Osteocyte (in vitro differentiated cells): ENCODE results near the gene SENP1. TPM values are rescaled to one million over a fixed set of nuclear protein-coding genes. Genes with fewer than 3 reads are reported as not detected.

Experiments
- DNase-seq: peaks from one replicate; pipeline ENCODE4 v3.0.0; 2021; ENCODE audit warnings: mixed read lengths; ENCODE audit not compliant: unreplicated experiment; ENCODE audit errors: extremely low spot score
- H3K27ac Mint-ChIP-seq: one replicate; pipeline ENCODE4 v1.8.0; 2021; ENCODE audit warnings: mild to moderate bottlenecking, mixed read lengths; ENCODE audit not compliant: unreplicated experiment
- H3K27me3 Mint-ChIP-seq: one replicate; pipeline ENCODE4 v1.8.0; 2021; ENCODE audit warnings: mixed read lengths; ENCODE audit not compliant: unreplicated experiment
- H3K36me3 Mint-ChIP-seq: one replicate; pipeline ENCODE4 v1.8.0; 2021; ENCODE audit warnings: mixed read lengths; ENCODE audit not compliant: unreplicated experiment
- H3K4me1 Mint-ChIP-seq: one replicate; pipeline ENCODE4 v1.8.0; 2021; ENCODE audit warnings: mixed read lengths; ENCODE audit not compliant: unreplicated experiment
- H3K4me3 Mint-ChIP-seq: one replicate; pipeline ENCODE4 v1.8.0; 2021; ENCODE audit warnings: mild to moderate bottlenecking, moderate library complexity, mixed read lengths; ENCODE audit not compliant: unreplicated experiment
- H3K9me3 Mint-ChIP-seq: one replicate; pipeline ENCODE4 v1.8.0; 2021; ENCODE audit warnings: mixed read lengths; ENCODE audit not compliant: unreplicated experiment
- total RNA-seq: library from RNA; stranded (reverse); gene quantifications from 2 replicates; pipeline ENCODE4 v1.2.1, GENCODE V29; 2021
- TF ChIP-seq, protein P1 (sequence below): fragments of 200-600 bp; sonication (generic); IDR thresholded peaks from 2 replicates; pipeline ENCODE4 v1.5.0; 2021; ENCODE audit warnings: antibody characterized with exemption, mild to moderate bottlenecking, moderate library complexity

Gene SENP1
- total RNA-seq, 1 donor from 2014 or later = 25.6 TPM

DNA sequence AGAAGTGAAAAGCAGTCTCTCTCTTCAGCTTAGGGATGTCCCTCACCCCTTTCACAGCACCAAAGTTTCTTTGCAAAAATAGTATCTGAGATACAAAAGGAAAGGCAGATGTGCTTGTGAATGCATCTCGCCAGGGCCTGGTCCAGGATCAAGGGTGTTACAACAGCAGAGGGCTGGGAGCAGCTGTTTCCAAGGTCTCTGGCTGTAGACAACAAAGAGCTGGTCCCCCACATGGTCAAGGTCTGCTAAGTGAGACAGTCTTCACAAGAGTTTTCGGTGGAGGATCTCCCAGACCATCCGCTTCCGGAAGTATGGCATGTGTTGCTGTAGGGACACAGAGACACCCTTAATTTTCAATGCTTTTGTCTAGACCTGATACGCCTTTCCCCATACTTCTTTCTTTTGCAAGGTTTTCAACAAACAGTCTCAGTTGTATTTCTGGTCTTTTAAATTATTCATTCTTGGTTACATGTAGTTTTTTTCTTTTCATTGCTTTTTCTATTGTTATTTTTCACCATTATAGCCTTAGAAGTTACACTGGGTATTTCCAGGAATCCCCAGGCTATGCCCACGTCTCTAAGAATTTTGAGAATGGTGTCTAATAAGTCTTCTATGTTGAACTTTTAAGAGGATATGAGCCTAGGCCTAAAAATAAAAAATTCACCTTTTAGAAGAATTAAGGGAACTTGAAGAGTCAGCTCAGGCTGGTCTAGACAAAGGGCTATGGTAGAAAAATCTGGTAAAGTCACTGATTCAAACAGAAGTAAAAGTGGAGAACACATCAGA is 60.6 kb downstream of the SENP1 start:
- Mint-ChIP-seq H3K36me3 (peaks cover 44% of the 10 kb centered on the region), H3K4me3 (no peak overlapping the region), H3K9me3 (no peaks in the 10 kb centered on the region), H3K4me1 (no peaks in the 10 kb centered on the region), H3K27ac (no peak overlapping the region), H3K27me3 (no peaks in the 10 kb centered on the region)
- TF ChIP-seq, protein P1, sequence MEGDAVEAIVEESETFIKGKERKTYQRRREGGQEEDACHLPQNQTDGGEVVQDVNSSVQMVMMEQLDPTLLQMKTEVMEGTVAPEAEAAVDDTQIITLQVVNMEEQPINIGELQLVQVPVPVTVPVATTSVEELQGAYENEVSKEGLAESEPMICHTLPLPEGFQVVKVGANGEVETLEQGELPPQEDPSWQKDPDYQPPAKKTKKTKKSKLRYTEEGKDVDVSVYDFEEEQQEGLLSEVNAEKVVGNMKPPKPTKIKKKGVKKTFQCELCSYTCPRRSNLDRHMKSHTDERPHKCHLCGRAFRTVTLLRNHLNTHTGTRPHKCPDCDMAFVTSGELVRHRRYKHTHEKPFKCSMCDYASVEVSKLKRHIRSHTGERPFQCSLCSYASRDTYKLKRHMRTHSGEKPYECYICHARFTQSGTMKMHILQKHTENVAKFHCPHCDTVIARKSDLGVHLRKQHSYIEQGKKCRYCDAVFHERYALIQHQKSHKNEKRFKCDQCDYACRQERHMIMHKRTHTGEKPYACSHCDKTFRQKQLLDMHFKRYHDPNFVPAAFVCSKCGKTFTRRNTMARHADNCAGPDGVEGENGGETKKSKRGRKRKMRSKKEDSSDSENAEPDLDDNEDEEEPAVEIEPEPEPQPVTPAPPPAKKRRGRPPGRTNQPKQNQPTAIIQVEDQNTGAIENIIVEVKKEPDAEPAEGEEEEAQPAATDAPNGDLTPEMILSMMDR = no peak
- DNase-seq = no peak

DNA sequence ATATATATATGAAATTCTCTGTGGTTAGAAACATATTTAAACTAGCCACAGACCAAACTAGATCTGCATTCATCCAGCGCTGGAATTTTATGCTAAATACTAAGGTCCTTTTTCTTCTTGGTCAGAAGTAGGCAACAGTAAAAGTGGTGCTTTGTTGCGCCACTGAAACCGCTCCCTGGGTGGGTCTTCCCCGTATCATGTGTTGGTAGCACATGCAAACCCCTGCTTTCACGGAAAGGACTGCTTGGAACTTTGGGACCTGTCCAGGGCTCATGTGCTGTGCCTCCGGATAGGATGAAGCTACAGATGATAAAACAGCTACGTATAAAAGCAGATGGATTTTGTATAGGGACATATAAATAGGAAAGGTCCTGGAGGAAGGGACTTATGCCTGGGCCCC is 61.5 kb downstream of the SENP1 start:
- no peak for DNase-seq
- no peaks in the 10 kb centered on the region for H3K27me3 Mint-ChIP-seq
- H3K27ac Mint-ChIP-seq = no peak overlapping the region
- no peaks in the 10 kb centered on the region for H3K9me3 Mint-ChIP-seq
- no peak overlapping the region for H3K4me3 Mint-ChIP-seq
- TF ChIP-seq, protein P1 = no peak
- no peaks in the 10 kb centered on the region for H3K4me1 Mint-ChIP-seq
- H3K36me3 Mint-ChIP-seq = peaks cover 41% of the 10 kb centered on the region

DNA sequence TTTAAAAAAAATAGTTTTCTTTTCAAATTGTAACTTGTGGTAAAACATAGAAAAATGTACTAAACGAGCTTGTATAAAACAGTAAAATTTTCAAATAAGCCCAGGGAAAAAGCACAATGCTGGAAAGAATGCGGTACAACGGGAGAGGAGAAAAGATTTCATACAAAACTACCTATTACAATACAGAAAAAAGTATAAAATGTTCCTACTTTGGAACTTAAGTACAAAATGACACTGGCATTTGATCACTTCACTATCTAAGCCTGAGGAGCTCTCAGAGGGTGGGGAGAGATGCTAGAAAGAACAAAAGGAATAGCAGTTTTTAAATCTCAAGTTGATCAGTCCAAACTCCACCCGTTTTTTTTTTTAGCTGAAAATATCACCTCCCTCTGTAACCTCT is 62.1 kb downstream of the SENP1 start:
- Mint-ChIP-seq H3K36me3 (peaks cover 38% of the 10 kb centered on the region), H3K27ac (no peak overlapping the region), H3K27me3 (no peaks in the 10 kb centered on the region), H3K4me3 (no peak overlapping the region), H3K9me3 (no peaks in the 10 kb centered on the region), H3K4me1 (no peaks in the 10 kb centered on the region)
- DNase-seq = no peak
- TF ChIP-seq, protein P1 = no peak

DNA sequence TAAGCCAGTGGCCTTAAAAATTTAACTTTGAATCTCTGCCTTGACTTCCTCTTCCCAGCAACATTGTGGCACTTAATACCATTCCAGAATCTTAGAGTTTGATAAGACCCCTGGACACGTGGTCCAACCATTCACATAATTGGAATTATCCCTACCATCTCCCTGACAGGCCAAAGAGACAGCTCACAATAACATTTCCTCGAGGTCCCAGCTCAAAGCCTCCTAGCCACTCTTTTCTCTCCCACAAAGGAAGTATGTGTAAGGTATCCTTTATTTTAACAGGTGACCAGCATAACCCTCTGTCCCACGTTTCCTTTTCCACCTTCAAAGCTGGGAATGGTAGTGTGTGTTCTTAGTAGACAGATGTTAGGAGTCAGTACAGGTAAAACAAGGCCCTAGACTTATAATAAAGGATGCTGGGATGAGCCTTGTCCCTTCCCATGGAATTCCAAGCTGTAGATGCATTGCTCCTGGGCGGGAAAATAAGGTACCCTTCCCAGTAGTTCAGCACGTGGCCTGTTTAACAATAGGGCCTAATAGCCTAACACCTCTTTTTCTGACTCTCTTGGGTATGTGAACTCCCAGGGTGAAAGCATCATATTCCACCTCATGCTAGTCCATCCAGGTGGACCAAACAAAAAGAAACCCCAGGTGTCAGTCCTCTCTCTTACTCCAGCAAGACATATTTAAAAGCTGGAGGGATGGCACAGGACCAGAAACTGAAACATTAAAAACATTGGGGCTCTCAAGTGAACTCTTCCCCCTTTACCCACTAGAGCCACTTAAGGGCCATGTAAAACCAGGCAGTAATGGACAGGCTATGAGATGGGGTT is 64.1 kb downstream of the SENP1 start:
- DNase-seq = no peak
- Mint-ChIP-seq H3K4me1 (peaks cover 15% of the 10 kb centered on the region), H3K27me3 (no peaks in the 10 kb centered on the region), H3K4me3 (no peak overlapping the region), H3K27ac (no peak overlapping the region), H3K9me3 (no peaks in the 10 kb centered on the region), H3K36me3 (peaks cover 22% of the 10 kb centered on the region)
- TF ChIP-seq, protein P1 = no peak

DNA sequence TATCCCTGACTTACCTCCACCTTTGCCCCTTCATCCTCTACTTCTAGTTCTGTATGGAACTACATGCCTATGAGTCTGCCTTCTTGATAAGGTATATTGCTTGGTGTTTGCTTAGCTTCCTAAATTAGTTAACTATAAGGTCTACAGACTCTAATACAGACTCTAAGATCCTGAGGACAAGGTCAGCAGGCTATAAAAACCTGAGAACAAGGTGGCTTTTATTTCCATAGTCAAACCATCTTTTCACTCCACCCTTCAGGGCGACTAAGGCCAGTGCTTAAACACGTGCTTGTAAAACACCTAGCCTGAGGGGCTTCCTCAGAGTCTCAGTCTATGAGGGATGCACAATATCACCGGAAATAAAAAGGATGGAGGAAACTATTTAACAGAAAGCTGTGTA is 65.5 kb downstream of the SENP1 start:
- Mint-ChIP-seq H3K4me3 (no peak overlapping the region), H3K27ac (no peak overlapping the region), H3K9me3 (no peaks in the 10 kb centered on the region), H3K36me3 (peaks cover 10% of the 10 kb centered on the region), H3K27me3 (no peaks in the 10 kb centered on the region), H3K4me1 (peaks cover 15% of the 10 kb centered on the region)
- TF ChIP-seq, protein P1 = no peak
- DNase-seq = no peak
